NCI-H1048 (cell line): Measurements from ENCODE around the gene PDE8A.
A peak's percentile ranks its signal among the peaks of the same experiment; 100 is the strongest.
"Not testable (repeated sequence)": the region's sequence is repeated elsewhere in the genome, so short reads cannot be mapped to it uniquely, and the experiment has no call there.

Experiments used
- DNase-seq: peaks from one replicate; lab custom pipeline; 2025; lab: John Stamatoyannopoulos, UW

Gene PDE8A

DNA sequence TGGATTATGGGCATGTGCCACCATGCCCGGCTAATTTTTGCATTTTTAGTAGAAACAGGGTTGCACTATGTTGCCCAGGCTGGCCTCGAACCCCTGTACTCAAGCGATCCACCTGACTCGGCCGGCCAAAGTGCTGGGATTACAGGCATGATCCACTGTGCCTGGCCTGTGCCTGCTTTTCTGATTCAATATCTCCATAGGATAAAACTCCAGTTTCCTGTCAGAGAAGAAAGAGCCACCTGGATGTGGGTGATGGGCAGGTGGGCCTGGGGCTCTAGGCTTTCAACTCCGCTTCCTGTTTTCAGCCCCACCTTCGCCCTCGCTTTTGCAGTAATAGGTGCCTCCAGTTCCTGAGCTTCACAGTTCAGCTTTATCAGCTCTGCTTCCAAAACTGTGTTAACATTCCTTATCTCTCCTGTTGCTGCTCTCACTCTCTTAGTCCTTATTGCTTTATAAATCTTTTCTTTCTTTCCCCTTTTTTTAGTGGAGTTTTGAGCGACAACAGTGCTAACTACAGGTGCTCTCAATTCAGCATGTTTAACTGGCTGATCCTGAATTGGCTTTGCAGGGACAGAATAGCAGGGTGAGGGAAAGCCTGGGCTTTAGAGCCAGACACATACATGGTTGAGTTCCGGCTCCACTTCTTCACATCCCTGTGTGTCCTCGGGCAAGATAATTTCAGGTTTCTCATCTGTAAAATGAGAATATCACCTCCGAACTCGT lies 21.1 kb upstream of the PDE8A start:
- DNase-seq, result no peak

DNA sequence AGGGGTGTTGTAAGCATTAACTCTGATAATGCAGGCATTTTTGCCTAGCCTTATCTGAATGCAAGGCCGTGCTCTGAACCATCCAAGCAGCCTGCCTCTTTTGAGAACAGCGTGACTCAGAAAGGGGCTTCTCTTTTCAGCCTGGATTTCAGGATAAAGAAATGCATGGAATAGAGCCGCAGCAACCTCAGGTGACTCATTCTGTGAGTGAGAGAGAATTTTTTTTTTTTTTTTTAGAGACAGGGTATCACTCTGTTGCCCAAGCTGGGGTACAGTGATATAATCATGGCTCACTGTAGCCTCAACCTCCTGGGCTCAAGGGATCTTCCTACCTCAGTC lies 20.6 kb upstream of the PDE8A start:
- DNase-seq, result no peak

DNA sequence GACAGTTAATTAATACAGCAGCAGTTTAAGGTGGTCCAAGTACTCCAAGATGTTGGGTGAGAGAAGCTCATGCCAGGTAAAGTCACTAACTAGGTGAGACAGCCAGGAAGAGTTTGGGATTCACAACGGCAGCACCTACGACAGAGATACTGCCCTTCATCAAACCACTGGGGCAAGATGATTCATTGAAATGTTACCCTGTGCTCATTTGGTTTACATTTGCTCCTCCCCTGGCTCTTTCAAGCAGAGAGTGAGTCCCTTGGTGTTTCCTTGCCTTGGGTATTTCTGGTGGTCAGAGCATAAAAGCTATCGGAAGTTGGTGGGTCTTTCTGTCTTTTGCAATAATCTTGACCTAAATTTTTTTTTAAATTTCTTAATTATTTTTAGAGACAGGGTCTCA lies 19.9 kb upstream of the PDE8A start:
- DNase-seq, result no peak

DNA sequence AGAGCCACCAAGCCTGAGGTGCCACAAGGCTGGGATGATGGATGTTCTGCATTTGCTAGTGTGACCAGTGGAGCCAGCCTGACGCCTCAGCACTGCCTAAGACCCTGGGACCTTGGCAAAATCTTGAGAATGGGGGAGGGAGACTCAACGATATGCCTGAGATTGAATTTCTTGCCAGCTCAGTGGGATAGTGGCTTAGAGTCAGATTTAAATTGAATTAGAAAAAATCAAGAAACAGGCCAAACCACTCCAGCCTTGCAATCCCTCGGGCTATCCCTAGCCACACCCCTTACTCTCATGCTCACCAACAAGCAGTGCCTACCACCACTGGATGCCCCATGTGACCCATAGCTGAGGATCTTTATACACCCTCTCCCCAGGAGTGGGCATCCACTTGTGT lies 18.7 kb upstream of the PDE8A start:
- DNase-seq, result no peak

DNA sequence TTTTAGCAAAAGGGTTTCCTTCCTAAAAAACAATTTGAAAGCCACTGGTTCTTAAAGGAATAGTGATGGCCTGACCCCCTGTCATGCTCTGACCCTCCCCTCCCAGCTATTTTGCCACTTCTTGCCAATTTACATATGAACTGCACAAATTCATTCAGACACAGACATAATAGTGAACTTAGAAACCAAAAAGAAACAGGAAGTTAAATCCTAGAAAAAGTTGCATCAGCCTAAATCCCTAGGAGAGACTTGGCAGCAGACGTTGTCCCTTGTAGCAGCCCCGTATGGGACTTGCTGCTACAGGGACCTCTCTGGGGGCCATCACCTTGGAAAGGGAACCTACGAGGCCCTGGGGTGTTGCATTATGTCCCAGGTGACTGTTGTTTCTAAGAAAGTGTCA lies 14.3 kb upstream of the PDE8A start:
- no peak for DNase-seq

DNA sequence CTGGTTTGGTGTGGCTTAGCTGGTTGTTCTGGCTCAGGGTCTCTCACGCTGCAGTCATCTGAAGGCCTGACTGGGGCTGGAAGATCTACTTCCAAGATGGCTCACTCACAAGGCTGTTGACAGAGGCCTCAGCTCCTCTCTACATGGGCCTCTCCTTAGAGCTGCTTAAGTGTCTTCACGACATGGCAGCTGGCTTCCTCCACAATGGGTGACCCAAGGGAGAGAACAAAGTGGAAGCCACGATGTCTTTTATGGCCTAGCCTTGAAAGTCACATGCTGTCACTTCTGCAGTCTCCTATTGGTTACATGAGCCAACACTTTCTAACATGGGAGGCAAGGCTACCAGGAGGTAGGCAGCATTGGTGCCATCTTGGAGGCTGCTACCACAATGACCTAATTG lies 13.4 kb upstream of the PDE8A start:
- DNase-seq, result no peak

DNA sequence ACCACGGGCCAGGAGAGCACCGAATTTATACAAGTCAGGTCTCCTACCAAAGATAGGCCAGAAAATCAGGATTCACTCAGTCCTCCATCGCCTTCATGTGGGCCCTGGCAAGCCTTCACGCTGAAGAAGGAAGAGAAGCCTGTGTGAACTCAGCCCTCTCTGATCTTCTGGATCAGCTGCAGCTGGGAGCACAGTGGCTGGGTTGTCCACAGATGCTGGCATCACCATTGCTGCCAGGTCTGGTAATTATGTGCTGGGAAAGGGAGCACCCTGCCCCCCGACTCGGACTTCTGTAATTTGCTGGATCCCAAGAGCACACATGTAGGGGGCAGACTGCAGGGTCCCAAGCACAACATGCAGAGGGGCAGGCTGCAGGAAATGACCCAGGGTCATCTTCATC lies 12.4 kb upstream of the PDE8A start:
- no peak for DNase-seq

DNA sequence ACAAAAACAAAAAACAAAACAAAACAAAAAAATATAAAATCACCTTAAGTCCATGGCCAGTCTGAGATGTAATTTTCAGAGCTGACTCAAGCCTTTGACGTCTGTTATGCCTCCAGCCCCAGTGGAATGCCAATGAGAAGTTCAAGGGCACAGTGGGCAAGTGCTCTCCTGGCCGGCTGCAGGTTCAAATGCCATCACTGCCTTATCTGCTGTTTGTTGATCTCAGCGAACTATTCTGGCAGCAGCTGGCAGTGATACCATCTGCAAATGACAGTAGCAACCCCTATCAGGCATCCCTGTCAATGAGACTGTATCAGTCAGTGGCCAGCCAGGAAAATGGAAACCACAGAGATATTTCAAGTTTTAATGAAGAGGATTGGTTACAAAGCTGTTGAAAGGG lies 10.8 kb upstream of the PDE8A start:
- no peak for DNase-seq

DNA sequence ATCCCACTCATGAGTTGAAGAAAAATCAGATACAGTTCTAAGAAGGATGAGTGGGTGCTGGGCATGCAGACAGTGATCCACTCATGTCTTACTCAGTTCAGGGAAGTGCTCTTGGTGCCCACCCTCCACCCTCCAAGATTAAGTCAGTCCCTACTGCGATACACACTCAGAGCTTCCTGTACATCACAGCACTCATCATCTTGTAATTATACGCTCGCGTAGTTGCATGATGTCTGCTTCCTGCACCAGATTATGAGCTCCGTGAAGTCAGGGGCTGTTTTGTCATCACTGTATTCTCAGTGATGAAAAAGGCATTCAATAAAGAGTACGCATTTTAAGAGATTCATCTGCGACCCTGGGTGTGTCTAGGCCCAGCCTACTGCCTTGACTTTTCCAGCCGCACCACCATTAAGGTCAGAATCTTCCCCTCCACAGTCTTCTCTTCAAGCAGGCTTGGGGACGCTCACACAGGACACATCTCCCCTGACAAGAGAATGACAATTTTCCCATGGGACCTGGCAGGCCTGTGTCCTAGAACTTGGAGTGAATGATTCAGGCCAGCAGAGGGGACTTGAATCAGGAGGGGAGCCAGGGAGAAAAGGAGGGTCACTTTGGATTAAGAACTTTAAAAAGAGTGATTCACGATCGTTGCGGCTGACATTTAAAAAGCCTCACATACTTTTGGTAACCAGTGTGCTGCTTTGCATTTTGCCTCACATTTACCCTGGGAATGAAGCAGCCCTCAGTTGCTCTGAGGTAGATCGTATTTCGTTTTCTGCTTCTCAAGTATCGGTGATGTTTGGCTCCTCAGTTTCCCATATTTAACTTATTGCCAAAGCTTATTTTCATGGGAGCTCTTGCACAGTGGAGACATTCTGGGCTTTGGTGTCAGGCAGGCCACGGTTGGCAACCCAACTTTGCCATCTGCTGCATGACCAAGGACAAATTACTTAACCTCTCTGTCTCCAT lies 7.9 kb upstream of the PDE8A start:
- no peak for DNase-seq

DNA sequence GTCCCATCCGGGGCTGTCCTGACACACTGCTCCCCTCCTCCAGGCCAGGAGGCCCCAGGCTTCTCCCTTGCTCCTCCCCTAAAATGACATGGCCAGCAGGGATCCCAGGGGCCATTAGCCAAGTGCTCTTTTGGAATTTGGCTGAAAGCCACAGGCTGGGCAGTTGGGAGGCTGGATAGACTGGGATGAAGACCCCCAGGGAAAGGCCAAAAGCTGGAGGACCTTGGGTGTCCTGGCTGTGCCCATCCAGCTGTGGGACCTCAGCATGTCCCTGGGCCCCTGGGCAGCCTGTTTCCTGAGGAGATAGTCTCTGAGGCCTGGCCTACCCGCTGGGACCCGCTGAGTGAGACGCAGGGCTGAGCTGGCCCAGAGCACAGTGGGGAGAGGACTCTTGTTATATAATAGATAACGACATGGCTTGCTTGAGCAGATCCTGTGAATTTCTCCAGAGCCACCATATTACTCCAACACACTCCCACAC lies 5.7 kb upstream of the PDE8A start:
- DNase-seq, result no peak

DNA sequence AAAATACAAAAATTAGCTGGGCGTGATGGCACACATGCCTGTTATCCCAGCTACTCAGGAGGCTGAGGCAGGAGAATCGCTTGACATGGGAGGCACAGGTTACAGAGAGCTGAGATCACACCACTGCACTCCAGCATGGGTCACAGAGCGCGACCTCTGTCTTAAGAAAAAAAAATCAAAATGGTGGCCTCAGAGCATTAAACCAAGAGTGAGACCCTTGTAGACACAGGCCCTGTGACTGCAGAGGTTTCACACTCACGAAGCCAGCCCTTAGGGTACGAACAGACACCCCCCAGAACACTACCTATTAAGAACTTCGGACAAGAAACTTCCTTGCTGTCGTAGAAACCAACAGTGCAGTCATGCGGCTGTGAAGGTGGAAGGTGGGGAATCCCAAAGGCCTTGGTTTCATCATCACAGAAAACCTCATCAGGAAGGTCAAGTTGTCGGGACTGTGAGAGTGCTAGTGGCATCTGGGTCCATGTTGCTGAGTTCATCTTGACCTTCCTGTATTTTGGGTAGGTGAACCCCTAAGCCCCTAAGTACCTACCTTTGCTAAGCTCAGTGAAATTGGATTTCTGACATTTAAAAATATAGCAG lies 4.8 kb upstream of the PDE8A start:
- DNase-seq, result no peak

DNA sequence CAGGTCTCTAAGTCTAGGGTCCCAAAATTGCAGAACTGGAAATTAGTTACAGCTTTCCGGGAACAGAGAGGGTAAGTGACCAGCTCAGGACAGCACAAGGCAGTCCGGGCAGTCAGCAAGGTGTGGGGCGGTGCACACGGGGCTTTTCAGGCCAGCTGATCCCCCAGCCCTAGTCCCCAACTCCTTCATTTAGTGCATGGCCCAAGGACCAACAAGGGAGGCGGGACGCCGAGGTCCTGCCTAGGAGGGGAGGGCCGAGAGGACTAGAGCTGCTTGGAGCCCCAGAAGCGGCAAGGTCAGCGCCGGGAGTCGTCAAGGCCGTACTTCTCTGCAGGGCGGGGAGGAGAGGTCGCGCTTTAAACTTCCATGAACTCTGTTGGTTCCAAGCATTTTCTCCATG lies 2.0 kb upstream of the PDE8A start:
- DNase-seq, result no peak

DNA sequence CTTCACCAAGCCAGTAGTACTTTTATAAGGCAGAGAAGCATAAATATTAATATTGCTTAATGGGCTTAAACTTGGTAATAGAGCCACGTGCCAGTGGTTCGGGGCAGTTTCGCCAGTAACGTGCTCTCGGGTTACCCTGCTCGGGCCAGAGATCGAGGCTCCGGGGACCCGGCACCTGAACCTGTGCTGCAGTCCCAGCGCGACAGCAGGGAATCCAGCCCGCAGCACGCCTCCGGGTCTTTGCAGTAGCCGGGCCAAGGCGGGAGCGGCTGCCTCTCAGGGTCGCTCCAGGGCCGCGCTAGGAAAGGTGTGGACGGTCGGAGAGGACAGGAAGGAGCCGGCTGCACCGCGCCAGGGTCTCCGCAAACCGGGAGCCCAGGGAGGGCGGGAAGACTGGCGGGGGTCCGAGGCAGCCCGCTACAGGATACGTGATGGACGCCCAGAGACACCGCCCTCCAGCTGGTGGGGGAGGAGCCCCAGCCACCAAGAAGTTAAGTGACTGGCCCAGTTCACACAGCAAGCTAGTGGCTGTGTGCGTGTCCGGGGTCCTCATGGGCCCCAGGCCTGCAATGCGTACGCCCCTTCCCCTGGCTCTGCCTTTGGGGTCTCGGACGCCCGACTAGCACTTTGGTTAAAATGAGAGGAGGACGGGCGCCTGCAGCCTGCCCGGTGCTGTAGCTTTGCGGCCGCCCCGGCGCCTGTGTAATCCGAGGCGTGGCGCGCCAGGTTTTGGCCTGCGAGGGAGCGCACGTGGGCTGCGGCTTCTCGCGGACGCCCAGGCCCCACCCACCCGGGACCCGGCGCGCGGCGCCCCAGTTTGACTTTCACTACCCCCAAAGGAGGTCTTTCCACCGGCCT lies 1.2 kb upstream of the PDE8A start:
- DNase-seq, result peak; percentile 84

DNA sequence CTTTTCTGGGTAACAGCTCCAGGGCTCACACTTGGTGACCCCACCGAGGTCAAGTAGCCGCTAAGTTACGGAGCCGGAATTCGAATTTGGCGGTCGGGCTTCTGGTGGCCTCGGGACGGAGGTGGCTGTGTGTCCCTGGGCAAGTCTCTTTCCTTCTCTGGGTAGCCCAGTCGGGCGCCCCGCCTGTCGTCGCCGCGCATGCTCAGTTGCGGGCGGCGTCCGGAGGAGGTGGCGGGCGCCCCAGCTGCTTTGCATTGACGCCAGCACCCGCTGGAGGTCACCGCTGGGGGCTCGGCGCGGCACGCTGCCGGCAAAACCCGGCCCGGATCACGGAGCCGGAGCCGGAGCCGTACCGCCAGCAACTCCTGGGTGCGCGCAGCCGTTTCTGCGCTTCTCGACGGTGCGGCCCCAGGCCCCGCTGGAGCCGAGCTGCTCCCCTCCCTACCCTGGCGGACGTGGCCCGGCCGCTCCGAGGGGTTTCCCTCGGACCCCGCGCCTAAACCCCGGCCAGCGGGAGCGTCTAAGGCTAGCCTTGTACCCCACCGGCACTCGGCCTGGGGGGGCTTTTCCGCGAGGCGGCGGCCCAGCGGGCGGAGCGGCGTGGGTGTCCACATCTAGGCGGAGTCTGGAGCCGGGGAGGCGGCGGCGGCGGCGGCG lies 474 bp upstream of the PDE8A start:
- DNase-seq, result peak; percentile 95

DNA sequence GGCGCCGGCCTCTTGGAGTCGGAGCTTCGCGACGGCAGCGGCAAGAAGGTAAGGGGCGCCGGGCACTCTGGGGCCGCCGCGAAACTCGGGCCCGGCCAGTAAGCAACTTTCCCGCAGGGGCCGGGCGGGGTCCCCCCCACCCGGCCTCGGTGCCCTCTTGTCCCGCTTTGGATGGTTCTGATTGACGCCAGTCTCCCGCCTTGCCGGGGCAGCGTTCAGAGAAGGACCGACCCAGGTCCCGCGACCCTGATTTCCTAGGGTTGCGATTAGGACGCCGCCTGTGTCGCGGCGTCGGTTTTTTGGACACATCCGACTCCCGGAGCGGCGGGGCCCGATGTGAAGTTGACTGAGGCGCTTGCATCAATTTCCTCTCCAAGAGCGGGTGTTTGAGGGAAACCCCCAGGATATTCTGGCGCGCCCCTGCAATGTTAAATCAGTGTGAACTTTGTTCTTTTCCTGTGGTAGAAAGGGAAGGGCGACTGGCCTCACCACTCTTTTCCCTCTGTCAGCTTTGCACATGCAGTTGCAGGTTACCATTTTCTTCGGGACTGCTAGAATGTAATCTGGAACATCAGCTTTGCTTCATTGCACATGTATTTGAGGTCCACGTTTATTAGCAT lies 755 bp downstream of the PDE8A start:
- DNase-seq, result no peak

DNA sequence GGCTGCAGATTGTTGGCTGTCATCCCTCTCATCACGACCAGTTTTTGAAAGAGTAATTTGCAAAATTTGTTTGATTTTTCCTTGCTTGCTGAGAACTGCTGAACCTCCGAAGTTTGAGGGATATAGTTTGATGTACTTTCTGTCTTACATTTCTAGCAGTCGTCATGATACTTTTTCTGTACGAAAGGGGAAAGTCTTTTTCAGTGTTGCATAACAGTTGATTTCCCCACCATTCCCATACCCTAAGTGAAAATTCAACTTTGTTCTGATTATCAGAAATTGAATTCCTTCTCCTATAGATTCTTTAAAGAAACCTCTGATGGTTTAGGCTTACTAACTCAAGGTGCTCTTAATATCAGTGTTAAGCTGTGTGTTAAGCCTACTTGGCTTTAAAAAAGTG lies 1.6 kb downstream of the PDE8A start:
- no peak for DNase-seq

DNA sequence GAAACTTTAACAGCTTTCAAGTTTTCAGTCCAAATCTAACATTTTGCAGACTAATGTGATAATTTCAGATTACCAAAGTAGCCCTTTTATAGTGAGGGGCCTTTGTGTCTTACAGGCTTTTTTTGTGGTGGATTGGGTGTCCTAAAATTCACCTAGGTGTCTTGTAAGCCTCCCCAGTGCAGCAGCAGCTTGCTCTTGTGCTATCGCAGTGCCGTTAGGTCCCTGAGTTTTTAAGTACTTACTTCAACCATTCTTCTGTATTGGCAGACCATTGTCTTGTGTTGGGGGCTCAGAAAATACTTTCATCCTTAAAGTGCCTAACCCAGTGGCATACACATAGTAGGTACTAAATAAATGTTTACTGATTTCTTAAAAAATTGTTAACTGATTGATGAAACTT lies 2.1 kb downstream of the PDE8A start:
- no peak for DNase-seq

DNA sequence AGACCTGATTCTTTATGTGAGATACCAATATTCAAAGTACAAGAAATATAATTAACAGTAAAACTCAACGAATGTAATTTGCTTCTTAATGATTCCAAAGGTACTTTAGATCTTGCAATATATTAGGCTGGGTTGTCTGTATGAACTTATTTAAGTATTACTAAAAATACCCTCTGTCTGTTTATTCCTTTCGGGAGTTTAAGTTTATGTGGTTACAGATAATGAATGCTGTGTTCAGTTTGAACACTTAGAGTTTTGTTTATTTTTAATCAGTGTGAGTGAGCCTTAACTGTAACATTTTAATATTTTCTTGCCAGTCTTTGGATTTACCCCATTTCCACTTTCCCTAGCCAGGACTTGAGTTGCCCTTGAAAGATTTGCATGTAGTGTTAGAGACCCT lies 3.5 kb downstream of the PDE8A start:
- DNase-seq, result no peak

DNA sequence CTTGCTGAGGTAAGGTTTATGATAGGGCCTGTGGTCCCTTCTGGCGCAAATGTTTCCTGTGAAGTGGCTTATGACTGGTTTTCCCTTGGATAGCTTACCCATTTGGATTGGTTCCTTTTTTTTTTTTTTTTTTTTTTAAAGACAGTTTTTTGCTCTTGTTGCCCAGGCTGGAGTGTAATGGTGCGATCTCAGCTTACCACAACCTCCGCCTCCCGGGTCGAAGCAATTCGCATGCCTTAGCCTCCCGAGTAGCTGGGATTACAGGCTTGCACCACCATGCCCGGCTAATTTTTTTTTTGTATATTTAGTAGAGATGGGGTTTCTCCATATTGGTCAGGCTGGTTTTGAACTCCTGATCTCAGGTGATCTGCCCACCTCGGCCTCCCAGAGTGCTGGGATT lies 5.7 kb downstream of the PDE8A start:
- not testable (repeated sequence) for DNase-seq

DNA sequence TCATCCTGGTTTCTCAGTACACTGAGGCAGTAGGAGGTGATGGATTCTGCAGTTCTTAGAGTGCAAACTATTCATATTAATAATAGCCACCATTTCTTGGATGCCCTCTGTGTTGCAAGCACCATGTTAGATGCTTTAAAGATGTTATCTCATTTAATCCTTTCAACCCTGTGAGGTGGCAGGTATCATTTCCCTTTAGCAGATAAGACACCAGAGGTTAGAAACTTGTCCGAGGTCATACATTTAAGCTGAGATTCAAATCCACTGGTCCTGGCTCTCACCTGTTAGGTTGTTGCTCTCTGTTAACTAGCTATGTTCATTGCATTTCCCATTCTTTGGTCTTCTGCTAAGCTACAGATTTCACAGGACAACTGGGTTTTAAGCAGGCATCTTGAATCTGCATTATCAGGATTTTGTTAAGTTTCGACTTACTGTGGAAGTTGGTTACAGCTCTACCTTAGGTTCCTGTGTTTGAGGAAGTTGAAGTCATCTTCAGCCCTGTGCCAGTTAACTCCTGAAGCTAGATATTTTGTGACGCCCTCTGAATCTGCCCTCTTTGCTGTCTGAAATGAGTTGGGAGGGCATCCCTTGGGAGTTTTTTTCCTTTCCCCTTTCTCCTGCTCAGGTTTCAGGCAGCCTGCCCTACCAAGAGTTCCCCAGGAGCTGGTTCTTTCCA lies 6.4 kb downstream of the PDE8A start:
- no peak for DNase-seq
